IMR-90 (cell line): Measurements from ENCODE around the gene OR9A4. TPM values are rescaled to one million over a fixed set of nuclear protein-coding genes. Genes with fewer than 3 reads are reported as not detected.

Experiments used
- ATAC-seq: fragments of 200-7000 bp; cut with Tn5 transposase; 2 replicates; pipeline ENCODE4 v1.9.1; 2020; ENCODE audit warnings: low read depth, mild to moderate bottlenecking, moderate library complexity
- BruUV-seq: library from RNA; stranded (reverse); fragments of 400-500 nt; replicated peaks from 2 replicates; lab custom pipeline; 2021; lab: Mats Ljungman, UMichigan
- CTCF ChIA-PET: fragments of 300-600 bp; formaldehyde crosslinking; extraction: SDS; loops from one replicate; lab custom pipeline; 2021; ENCODE audit warnings: antibody characterized with exemption; lab: Yijun Ruan, JAX
- POLR2A ChIA-PET: fragments of 300-600 bp; sonication (Branson Sonifier 250); formaldehyde crosslinking; loops from one replicate; lab custom pipeline; 2022; ENCODE audit warnings: antibody characterized with exemption; ENCODE audit not compliant: unreplicated experiment; lab: Charles Lee
- DNase-seq: peaks from one replicate; pipeline ENCODE4 v3.0.0; 2013
- H2AFZ ChIP-seq: replicated peaks from 2 replicates; pipeline ENCODE3; 2013; ENCODE audit warnings: low read length, mild to moderate bottlenecking; ENCODE audit not compliant: poor library complexity
- H2AK5ac ChIP-seq: 2 replicates; pipeline ENCODE4 v1.6.1; 2013; ENCODE audit warnings: low read depth, low read length, inconsistent platforms
- H2AK9ac ChIP-seq: replicated peaks from 2 replicates; pipeline ENCODE3; 2013; ENCODE audit warnings: mild to moderate bottlenecking, low read depth, low read length, moderate library complexity; ENCODE audit not compliant: poor library complexity
- H2BK120ac ChIP-seq: 2 replicates; pipeline ENCODE4 v1.6.1; 2013; ENCODE audit warnings: low read depth, low read length, inconsistent platforms
- H2BK15ac ChIP-seq: 3 replicates; pipeline ENCODE4 v1.6.1; 2013; ENCODE audit warnings: low read depth, low read length, inconsistent platforms
- H2BK20ac ChIP-seq: 2 replicates; pipeline ENCODE4 v1.6.1; 2013; ENCODE audit warnings: low read depth, mild to moderate bottlenecking, inconsistent platforms, low read length, moderate library complexity
- H2BK5ac ChIP-seq: 2 replicates; pipeline ENCODE4 v1.6.1; 2013; ENCODE audit warnings: mild to moderate bottlenecking, low read depth, low read length, inconsistent platforms; ENCODE audit not compliant: poor library complexity, severe bottlenecking
- H3K14ac ChIP-seq: replicated peaks from 2 replicates; pipeline ENCODE4 v1.6.1; 2013; ENCODE audit warnings: low read depth, low read length, inconsistent platforms
- H3K18ac ChIP-seq: 2 replicates; pipeline ENCODE4 v1.6.1; 2013; ENCODE audit warnings: low read depth, low read length, control low read depth
- H3K23ac ChIP-seq: 2 replicates; pipeline ENCODE4 v1.6.1; 2013; ENCODE audit warnings: low read depth, low read length, inconsistent platforms
- H3K27ac ChIP-seq: 2 replicates; pipeline ENCODE4 v1.5.1; 2013; ENCODE audit warnings: mild to moderate bottlenecking, control low read depth, low read length; ENCODE audit not compliant: insufficient read depth
- H3K27me3 ChIP-seq: 2 replicates; pipeline ENCODE4 v1.6.1; 2013; ENCODE audit warnings: low read length; ENCODE audit not compliant: control insufficient read depth, insufficient read depth
- H3K36me3 ChIP-seq: 2 replicates; pipeline ENCODE4 v1.6.1; 2013; ENCODE audit warnings: low read length, mixed read lengths; ENCODE audit not compliant: control insufficient read depth, insufficient read depth
- H3K4ac ChIP-seq: 2 replicates; pipeline ENCODE4 v1.6.1; 2013; ENCODE audit warnings: low read depth, low read length, inconsistent platforms
- H3K4me1 ChIP-seq: 2 replicates; pipeline ENCODE4 v1.6.1; 2013; ENCODE audit warnings: low read length, mixed read lengths; ENCODE audit not compliant: control insufficient read depth, insufficient read depth
- H3K4me2 ChIP-seq: 2 replicates; pipeline ENCODE4 v1.6.1; 2013; ENCODE audit warnings: low read depth, mild to moderate bottlenecking, control low read depth, low read length, moderate library complexity
- H3K4me3 ChIP-seq: 2 replicates; pipeline ENCODE4 v1.5.1; 2013; ENCODE audit warnings: low read depth, mild to moderate bottlenecking, control low read depth, low read length, moderate library complexity; ENCODE audit not compliant: insufficient read depth
- H3K56ac ChIP-seq: 2 replicates; pipeline ENCODE4 v1.6.1; 2013; ENCODE audit warnings: low read length, inconsistent platforms; ENCODE audit not compliant: insufficient read depth; ENCODE audit errors: extremely low read depth
- H3K79me1 ChIP-seq, 2 experiments: 2 replicates each; pipeline ENCODE4 v1.6.1; 2013; ENCODE audit warnings: low read length in 2 of 2, inconsistent platforms in 1 of 2, low read depth in 1 of 2
- H3K9ac ChIP-seq: 2 replicates; pipeline ENCODE4 v1.6.1; 2013; ENCODE audit warnings: low read depth, low read length, control low read depth
- H3K9me1 ChIP-seq: 2 replicates; pipeline ENCODE4 v1.6.1; 2013; ENCODE audit warnings: low read length, inconsistent platforms; ENCODE audit not compliant: insufficient read depth
- H3K9me3 ChIP-seq: 2 replicates; pipeline ENCODE4 v1.6.1; 2013; ENCODE audit warnings: low read length; ENCODE audit not compliant: control insufficient read depth, insufficient read depth
- H4K20me1 ChIP-seq: 2 replicates; pipeline ENCODE4 v1.6.1; 2013; ENCODE audit warnings: low read length, inconsistent platforms; ENCODE audit not compliant: insufficient read depth
- H4K5ac ChIP-seq: 2 replicates; pipeline ENCODE4 v1.6.1; 2013; ENCODE audit warnings: mild to moderate bottlenecking, low read depth, low read length, control low read depth
- H4K8ac ChIP-seq, 2 experiments: 2 replicates each; pipeline ENCODE4 v1.6.1; 2013; ENCODE audit warnings: low read depth in 2 of 2, low read length in 2 of 2, control low read depth in 1 of 2, inconsistent platforms in 1 of 2
- H4K91ac ChIP-seq: 2 replicates; pipeline ENCODE4 v1.6.1; 2013; ENCODE audit warnings: low read depth, low read length, inconsistent platforms; ENCODE audit not compliant: insufficient read depth
- BHLHE40 ChIP-seq: fragments of 150-350 bp; IDR thresholded peaks from 2 replicates; pipeline ENCODE4 v1.6.1; 2016; ENCODE audit warnings: mild to moderate bottlenecking, low read depth, low read length
- CEBPB ChIP-seq: IDR thresholded peaks from 2 replicates; pipeline ENCODE4 v1.6.1; 2012; ENCODE audit warnings: low read depth, low read length, improper control_type of control experiment
- POLR2A ChIP-seq: IDR thresholded peaks from 2 replicates; pipeline ENCODE4 v1.6.1; 2012; ENCODE audit warnings: mild to moderate bottlenecking, low read depth, low read length
- WGBS, 2 experiments: methylation state at CpG; one replicate each; pipeline versions ENCODE4 v1.1.5 to v1.1.7; 2013; ENCODE audit warnings: missing lambda C conversion rate in 2 of 2; ENCODE audit not compliant: insufficient read length in 1 of 2; ENCODE audit errors: extremely low coverage in 2 of 2; 5-methylcytosine and 5-hydroxymethylcytosine counted together
- dilution Hi-C: fragments of 300-500 bp; cut with HindIII; formaldehyde crosslinking; loops from one replicate; pipeline ENCODE4 v1.14.3; 2018; ENCODE audit warnings: low sequenced_read_pairs; ENCODE audit not compliant: unreplicated experiment
- in situ Hi-C: fragments of 300-500 bp; cut with MboI; formaldehyde crosslinking; loops from 3 replicates; pipeline ENCODE4 v1.14.3; 2019; ENCODE audit warnings: low sequenced_read_pairs, inconsistent platforms, mixed read lengths
- intact Hi-C: fragments of 100-400 bp; cut with micrococcal nuclease; formaldehyde crosslinking; loops from 2 replicates; pipeline ENCODE4 v1.10.0; 2022
- polyA plus RNA-seq, 3 experiments: library from polyadenylated mRNA; depleted of rRNA; stranded (reverse); fragments of >200 nt; gene quantifications; 2 replicates each; pipeline ENCODE4 v1.2.3, GENCODE V29; 2012; ENCODE audit warnings: low replicate concordance in 1 of 3
- total RNA-seq: library from RNA; depleted of rRNA; stranded (reverse); fragments of >200 nt; gene quantifications from 2 replicates; pipeline ENCODE4 v1.2.3, GENCODE V29; 2012

OR9A4 gene
- total and polyA plus RNA-seq, 2 of the 4 experiments (the other 2 are of a cell fraction): not detected

DNA sequence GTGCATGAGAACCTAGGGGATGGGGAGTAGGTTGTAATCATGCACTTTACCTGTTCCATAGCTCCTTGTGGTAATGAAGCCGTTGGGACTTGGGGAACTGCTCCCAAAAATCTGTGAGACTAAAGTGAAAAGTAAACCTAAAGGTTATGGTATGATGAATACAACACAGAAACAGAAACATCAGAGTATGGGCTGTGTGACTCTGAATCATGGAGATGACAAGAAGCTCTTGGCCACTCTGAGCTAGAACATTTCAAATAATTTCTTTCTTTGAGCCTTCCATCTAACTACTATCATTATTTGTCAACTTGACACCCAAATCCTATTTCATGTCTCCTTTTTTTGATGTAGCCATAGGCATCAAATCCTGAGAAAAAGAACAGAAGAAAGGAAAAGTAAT is 27.6 kb downstream of the OR9A4 start:
- no peaks in the 10 kb centered on the region for H3K79me1 ChIP-seq
- H2BK5ac ChIP-seq: no peak overlapping the region
- no peak overlapping the region for H4K91ac ChIP-seq
- H3K27ac ChIP-seq: no peak overlapping the region
- WGBS, 2 experiments: no CpG with 5 or more reads among the region's 1 CpG
- H4K20me1 ChIP-seq: no peaks in the 10 kb centered on the region
- TF ChIP-seq BHLHE40 (no peak), CEBPB (no peak), POLR2A (no peak)
- no peak overlapping the region for H3K4me2 ChIP-seq
- dilution Hi-C loops (no loop called here), intact Hi-C loops (no loop called here), in situ Hi-C loops (no loop called here)
- no peak overlapping the region for H2AK5ac ChIP-seq
- H4K5ac ChIP-seq: no peak overlapping the region
- H3K18ac ChIP-seq: no peak overlapping the region
- ATAC-seq: no peak
- no peak overlapping the region for H3K56ac ChIP-seq
- H4K8ac ChIP-seq: no peak overlapping the region
- no peaks in the 10 kb centered on the region for H3K4me1 ChIP-seq
- peaks cover 9% of the 10 kb centered on the region for H3K9me3 ChIP-seq
- H3K27me3 ChIP-seq: no peaks in the 10 kb centered on the region
- H3K14ac ChIP-seq: no peak overlapping the region
- H2AK9ac ChIP-seq: no peak overlapping the region
- H3K23ac ChIP-seq: no peak overlapping the region
- BruUV-seq: no TSS peak
- H3K4ac ChIP-seq: no peak overlapping the region
- no peak overlapping the region for H2BK20ac ChIP-seq
- no peaks in the 10 kb centered on the region for H3K9me1 ChIP-seq
- H2AFZ ChIP-seq: no peak overlapping the region
- no peaks in the 10 kb centered on the region for H3K36me3 ChIP-seq
- ChIA-PET CTCF (no interaction called here), POLR2A (no interaction called here)
- no peak overlapping the region for H2BK15ac ChIP-seq
- DNase-seq: no peak
- H3K9ac ChIP-seq: no peak overlapping the region
- no peak overlapping the region for H3K4me3 ChIP-seq
- H2BK120ac ChIP-seq: no peak overlapping the region
